GM21737 (cell line): Measurements from ENCODE around the gene ACP5.
"Not testable (repeated sequence)": the region's sequence is repeated elsewhere in the genome, so short reads cannot be mapped to it uniquely, and the experiment has no call there.

Experiments
- ATAC-seq: cut with Tn5 transposase; IDR thresholded peaks from one replicate; pipeline ENCODE4 v1.9.1; 2021; ENCODE audit warnings: mild to moderate bottlenecking, moderate library complexity; ENCODE audit not compliant: unreplicated experiment

Gene ACP5

DNA sequence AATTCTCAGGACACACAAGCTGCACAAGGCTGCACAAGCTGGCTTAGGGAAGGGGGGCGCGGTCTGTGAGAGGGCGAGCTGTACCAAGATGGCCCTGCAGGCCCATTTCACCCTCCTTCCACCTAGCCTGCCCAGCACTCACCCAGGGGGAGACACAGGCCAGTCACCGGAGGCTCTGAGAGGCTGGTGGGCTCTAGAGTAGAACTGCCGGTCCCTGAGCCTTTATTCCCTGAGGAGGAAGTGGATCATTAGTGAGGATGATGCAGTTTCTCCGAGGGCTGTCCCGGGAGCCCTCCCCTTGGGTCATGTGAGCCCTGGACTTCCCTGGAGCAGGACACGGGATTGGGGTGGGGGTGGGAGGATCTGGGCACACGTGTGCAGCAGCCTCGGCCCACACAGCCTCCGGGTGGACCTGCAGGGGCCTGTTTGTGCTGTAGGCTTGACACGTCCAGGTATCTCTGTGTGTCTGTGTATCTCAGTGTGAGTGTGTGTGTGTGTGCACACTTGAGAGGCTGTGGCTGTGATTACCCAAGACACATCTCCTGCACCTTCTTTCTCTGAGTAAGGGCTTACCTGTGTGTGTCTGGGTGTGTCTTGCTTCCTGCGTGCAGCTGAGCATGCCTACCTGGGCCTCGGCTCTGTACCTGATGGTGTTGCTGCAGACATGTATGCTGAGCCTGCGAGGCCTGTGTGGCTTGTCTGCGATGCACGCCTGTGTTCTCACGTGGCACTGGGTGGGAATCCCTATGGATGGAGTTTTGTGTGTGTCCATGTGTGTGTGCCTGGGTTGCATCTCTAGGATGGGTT, at the start of gene ACP5:
TSS of gene ACP5 (minus strand) at position 195 of the 807 bp plus-strand sequence. CDS start 328 bp downstream, outside the sequence.
- ATAC-seq = no peak

DNA sequence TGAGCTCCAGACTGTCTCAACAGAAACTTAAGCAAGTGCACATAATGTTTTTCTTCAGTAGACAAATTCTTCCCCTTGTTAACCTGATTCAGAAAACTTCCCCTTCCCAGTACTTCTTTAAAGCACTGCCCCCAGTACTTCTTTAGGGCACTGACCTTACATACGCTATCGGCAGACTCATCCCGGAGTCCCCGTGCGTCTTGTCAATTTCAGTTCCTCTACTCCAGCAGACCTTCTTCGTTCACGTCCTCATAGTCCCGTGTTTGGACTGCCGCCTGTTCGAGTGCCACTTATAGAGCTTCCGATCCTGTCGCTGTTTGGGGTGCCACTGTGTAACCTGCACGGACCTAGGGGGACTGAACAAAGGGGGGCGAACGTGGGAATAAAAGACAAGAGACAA, 48.8 kb upstream of the ACP5 start:
- ATAC-seq = no peak

DNA sequence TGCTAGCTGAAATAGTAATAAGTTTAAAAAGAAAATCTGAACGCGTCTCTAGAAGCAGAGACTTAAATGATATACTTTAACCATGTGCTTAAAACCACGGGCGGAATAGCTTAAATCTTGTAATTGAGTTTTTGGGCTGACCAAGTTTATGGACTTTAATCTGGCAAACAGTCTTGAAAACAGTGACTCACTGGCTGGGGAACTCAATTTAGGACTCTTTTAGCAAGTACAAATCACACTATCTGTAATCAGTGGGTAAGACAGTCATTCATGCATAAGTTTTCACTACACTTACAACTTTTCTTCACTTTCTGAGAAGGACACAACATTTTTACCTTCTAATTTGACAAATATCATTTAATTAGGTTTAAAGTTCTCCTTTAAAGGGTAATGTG, 46.6 kb upstream of the ACP5 start:
- no peak for ATAC-seq

DNA sequence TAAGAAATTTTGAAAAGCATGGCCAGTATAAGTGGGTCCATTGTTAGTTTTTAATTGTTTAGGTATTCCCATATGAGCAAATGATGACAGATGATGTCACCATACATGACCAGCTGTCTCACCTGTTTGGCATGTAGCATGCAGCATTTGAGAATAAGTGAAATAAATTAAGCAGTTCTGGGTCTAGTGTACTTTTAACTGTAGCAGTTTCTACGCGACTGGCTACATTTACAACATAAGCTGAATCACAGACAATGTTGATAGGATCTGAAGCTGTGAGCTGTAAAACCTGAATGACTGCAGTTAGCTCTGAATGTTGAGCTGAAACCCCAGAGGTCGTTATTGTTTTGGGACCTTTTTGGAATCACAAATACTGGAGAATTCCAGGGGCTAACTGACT, 45.0 kb upstream of the ACP5 start:
- ATAC-seq = not testable (repeated sequence)

DNA sequence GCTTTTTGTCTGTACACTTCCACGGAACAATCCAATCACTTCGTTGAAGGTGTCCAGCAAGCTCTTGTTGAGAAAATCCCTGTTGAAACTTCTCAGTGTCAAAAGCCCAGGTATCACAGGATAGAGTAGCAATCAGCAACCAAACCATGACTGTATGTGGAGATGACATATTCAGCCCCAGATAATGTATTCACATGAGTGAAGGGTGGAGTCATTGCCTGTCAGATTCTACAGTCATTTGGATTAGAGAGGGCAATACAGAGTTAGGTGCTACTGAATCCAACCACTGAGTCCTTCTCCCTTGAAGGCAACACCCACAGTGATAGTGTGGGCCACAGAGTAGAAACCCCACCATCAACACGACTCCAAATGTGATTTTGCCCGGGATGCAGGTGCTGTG, 43.1 kb upstream of the ACP5 start:
- ATAC-seq = no peak

DNA sequence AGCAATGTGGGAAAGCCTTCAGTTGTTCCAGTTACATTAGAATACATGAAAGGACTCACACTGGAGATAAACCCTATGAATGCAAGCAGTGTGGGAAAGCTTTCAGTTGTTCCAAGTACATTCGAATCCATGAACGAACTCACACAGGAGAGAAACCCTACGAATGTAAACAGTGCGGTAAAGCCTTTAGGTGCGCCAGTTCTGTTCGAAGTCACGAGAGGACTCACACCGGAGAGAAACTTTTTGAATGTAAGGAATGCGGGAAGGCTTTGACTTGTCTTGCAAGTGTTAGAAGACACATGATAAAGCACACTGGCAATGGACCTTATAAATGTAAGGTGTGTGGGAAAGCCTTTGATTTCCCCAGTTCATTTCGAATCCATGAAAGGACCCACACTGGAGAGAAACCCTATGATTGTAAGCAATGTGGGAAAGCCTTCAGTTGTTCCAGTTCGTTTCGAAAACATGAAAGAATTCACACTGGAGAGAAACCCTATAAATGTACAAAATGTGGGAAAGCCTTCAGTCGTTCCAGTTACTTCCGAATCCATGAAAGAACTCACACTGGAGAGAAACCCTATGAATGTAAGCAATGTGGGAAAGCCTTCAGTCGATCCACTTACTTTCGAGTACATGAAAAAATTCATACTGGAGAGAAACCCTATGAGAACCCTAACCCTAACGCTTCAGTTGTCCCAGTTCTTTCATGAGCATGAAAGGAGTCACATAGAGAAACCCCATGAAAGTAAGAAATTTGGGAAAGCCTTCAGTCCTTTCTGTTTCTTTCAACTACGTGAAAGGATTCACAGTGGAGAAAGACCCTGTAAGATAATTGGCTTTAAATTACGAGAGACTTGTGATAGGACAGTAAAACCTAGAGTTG, 40.0 kb upstream of the ACP5 start:
- no peak for ATAC-seq

DNA sequence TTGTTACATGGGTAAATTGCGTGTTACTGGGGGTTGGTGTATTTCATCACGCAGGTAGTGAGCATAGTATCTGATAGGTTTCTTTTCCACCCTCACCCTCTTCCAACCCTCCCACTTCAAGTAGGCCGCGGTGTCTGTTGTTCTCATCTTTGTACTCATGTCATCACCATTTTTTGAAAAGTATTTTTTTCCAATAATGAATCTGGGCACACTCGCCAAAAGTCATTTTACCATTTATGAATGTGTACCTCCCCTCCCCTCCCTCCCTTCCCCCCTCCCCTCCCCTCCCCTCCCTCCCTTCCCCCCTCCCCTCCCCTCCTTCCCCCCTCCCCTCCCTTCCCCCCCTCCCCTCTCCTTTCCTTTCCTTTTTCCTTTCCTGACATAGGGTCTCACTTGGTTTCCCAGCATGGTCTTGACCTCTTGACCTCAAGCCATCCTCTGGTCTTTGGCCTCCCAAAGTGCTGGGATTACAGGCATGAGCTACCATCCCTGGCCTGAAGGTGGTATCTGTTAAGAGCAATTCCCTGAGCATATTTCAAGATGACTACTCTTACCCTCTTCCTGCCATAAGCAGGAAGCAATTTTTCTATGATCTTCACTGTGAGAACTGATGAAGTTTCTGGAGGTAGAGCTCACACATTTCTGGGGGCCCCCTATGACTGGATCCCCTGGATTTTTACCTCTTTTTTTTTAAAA, 35.5 kb upstream of the ACP5 start:
- no peak for ATAC-seq

DNA sequence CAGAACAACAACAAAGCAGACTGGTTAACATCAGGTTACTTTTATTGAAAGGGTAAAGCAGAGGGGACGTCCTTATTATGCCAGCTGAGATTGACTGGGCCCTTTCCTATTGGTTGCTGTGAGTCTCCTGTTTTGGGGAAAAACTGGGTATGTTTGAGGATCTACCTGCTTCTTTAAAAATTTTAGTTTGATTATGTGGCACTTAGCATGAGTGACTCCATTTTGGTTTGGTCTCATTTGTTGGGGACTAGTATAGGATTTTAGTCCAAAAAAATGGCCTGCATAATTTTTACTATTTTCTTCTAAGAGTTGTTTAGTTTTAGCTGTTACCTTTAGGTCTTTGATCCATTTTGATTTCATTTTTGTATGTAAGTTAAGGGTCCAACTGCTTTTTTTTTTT, 34.3 kb upstream of the ACP5 start:
- ATAC-seq = no peak

DNA sequence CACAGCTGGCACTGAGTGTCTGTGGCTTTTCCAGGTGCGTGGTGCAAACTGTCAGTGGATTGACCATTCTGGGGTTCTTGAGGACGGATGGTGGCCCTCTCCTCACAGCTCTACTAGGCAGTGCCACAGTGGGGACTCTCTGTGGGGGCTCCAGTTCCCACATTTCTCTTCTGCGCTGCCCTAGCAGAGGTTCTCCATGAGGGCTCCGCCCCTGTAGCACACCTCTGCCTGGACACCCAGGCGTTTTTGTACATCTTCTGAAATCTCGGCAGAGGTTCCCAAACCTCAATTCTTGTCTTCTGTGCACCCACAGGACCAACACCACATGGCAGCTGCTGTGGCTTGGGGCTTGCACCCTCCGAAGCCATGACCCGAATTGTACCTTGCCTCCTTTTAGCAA, 29.0 kb upstream of the ACP5 start:
- ATAC-seq = no peak

DNA sequence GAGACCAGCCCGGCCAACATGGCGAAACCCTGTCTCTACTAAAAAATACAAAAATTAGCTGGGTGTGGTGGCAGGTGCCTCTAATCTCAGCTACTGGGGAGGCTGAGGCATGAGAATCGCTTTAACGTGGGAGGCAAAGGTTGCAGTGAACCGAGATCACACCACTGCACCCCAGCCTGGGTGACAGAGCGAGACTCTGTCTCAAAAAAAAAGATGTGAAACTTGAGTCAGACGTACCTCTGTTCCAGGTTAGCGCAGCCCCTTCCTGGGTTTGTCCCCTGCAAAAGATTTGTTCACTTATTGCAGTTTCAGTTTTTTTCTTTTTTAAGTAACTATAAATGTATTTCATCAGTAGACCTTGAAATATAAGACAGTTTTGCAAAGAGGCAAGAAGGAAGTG, 22.3 kb upstream of the ACP5 start:
- ATAC-seq = not testable (repeated sequence)

DNA sequence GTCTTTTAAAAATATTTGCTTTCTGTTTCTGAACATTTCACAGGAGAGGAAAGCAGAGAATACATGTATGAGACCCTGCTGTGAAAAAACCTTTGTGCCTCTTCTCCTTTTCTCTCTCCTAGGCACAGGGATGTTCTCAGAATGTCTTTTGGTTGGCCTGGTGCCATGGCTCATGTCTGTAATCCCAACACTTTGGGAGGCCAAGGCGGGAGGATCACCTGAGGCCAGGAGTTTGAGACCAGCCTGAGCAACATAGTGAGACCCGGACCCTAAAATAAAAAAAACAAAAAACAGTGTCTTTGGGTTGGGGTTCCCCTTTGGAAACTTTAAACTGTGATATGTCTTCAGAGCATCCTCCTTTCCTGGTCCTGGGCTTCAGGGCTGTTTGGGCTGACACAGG, 21.3 kb upstream of the ACP5 start:
- ATAC-seq = no peak

DNA sequence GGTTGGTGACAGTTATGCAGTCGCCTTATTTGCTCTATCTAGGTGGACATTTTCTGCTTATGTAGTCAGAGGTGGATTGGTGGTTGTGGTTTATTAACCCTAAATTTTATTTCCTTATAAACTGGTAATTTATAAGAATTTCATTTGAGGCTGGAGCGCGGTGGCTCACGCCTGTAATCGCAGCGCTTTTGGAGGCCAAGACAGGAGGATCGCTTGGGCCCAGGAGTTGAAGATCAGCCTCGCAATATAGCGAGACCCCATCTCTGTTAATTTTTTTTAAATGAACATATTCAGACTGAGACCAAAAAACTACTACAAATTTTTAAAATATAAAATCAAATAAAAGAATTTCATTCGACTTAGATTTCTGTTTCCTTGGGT, 20.6 kb upstream of the ACP5 start:
- no peak for ATAC-seq

DNA sequence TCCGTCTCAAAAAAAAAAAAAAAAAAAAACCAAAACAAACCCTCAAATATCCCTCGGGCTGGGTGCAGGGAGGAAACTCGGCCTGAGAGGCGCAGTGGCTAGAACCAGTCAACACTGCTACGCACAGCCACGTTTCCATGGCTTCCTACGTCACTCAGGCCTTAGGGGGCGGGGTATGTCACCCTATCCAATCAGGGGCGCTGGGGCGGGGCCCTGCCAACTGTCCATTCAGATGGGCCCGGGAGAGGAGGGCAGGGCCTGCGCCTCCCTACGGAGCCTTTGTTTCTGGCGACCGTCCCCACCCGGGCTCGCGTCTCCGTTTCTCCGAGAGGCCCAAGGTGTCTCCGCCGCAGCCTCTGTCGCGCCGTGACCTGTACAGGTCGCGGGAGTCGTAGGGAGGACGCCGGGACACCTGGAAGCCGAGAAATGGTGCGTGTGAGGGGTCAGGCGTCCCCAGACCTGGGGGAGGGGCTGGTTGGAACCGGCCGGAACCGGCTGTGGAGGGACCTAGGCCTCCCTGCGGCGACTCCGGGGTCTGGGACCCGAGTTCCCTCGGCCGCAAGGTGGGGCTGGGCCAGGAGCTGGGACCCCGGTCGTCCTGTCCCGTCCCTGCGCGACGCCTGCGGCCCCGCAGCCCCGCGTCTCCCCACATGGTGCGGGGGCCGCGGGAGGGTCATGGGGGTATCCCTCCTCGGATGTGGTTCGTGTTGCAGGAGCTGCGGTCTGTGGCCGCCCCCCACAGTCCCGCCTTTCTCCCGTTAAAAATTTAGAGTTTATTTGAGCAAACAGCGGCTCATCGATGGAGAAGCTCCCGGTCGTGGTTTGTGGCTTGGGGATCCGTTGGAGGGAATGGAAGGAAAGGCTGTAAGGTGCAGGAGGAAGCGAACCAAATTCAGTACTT, 20.0 kb upstream of the ACP5 start, which contains the start of gene ZNF627:
TSS of gene ZNF627 (plus strand) at position 282 of the 901 bp plus-strand sequence. CDS start at position 427, 145 bp downstream.
- peak; percentile 96 for ATAC-seq

DNA sequence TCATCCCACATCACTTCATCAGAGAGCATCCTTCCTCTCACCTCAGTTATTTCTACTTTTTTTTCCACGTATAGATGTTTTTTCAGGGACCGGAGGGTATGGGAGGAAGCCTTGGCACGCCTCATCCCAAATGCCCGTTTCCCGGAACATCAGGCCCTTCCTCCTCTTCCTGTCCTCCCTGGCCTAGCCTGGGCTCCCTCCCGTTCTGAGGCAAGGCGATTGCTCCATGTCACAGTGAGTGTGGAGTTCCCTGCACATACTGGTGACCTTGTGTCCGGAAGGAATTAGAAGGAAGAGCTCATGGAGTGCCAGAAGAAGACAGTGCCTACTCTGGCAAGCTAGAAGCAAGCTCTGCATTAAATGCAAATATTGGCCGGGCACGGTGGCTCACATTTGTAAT, 18.7 kb upstream of the ACP5 start:
- ATAC-seq = no peak

DNA sequence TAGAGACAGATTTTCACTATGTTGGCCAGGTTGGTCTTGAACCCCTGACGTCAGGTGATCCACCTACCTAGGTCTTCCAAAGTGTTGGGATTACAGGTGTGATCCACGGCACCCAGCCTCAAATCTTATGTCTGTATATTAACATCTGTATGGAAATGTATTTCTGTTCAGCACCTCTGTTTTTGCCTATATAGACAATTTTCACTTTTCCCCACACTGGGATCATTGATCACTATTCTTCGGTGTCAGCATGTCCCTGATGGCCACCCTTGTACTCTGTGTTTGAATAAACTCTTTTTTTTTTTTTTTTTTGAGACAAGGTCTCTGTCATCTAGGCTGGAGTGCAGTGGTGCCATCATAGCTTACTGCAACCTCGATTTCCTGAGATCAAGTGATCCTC, 16.6 kb upstream of the ACP5 start:
- ATAC-seq = no peak

DNA sequence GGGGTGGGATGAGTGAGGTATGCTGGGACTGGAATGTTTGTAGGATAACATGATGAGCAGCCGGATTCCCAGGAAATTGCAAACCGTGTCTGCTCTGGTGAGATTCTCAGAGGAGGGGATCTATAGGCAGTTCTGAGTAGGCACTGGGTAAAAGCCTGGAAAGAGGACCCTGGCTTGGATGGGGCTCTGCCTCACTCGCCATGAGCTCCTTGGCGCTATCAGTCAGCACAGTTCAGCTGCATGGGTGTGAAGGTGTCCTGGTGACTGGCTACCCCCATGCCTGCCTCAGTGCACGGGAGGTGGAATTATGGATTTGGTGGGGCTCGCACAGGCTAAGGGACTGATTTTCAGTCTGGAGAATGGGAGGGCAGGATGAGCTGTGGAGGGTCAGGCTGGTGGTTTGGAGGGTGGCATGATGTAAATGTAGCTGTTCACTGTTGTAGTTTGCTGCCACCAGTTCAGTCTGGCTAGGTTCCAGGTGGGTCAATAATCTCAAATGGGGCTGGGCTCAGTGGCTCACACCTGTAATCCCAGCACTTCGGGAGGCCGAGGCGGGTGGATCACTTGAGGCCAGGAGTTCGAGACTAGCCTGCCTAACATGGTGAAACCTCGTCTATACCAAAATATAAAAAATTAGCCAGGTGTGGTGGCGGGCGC, 10.7 kb upstream of the ACP5 start:
- ATAC-seq = no peak

DNA sequence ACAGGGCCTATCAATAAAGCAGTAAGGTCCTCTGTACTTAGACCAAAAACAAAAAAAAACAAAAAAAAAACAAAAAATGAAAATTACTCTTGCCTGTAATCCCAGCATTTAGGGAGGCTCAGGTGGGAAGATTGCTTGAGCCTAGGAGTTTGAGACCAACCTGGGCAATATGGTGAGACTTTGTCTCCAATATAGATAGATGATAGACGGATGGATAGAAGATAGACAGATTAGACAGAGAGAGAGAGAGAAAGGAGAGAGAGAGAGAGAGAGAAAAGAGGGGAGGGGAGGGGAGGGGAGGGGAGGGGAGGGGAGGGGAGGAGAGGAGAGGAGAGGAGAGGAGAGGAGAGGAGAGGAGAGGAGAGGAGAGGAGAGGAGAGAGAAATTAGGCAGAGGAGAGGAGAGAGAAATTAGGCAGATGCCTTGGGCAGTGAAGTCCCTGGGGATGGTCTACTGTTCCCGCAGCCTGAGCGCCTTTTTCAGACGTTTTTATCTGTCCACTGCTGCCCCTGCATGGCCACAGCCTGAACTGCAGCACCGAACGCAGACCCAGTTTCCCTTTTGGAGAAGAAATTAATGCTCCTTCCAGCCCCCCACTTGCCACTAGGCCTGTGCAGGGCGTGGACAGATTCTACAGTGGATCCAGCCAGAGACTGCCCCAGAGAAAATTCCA, 10.0 kb upstream of the ACP5 start:
- ATAC-seq = no peak

DNA sequence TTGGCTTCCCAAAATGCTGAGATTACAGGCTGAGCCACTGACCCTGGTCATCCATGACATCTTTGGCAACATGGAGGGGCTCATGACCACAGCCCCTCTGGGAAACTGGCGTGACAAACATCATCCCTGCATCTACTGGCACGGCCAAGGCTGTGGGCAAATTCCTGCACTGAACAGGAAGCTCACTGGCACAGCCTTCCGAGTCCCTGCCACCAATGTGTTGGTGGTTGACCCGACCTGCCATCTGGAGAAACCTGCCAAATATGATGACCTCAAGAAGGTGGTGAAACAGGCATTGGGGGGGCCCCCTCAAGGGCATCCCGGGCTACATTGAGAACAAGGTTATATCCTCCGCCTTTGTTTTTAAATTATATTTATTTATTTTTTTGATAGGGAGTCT, 8.9 kb upstream of the ACP5 start:
- ATAC-seq = no peak

DNA sequence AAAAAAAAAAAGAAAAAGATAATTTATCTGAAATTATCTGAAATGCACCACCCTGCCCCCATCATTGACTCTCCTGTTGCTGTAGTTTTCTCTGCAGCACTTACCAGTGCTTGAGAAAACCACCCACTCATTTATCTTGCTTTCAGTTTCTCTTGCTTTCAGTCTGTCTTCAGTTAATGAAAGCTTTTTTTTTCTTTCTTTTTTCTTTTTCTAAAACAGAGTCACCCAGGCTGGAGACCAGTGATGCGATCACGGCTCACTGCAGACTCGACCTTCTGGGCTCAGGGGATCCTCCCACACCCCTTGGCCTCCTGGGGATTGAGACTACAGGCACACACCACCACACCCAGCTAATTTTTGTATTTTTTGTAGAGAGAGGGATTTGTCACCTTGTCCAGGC, 4.3 kb upstream of the ACP5 start:
- ATAC-seq = peak; percentile 58
